WTC11 (cell line): Measurements from ENCODE around the gene PALD1. TPM values are rescaled to one million over a fixed set of nuclear protein-coding genes. Genes with fewer than 3 reads are reported as not detected.

ENCODE experiments used
- ATAC-seq: fragments of 200-7000 bp; cut with Tn5 transposase; 2 replicates; pipeline ENCODE4 v1.10.0; 2021; ENCODE audit warnings: mild to moderate bottlenecking, moderate library complexity
- CTCF ChIA-PET: fragments of 300-600 bp; sonication (Branson Sonifier 250); formaldehyde crosslinking; loops from one replicate; lab custom pipeline; 2021; ENCODE audit warnings: antibody characterized with exemption; lab: Charles Lee
- POLR2A ChIA-PET: fragments of 350-600 bp; sonication (Branson Sonifier 250); formaldehyde crosslinking; loops from one replicate; lab custom pipeline; 2021; ENCODE audit warnings: antibody characterized with exemption; lab: Charles Lee
- DNase-seq: peaks from one replicate; pipeline ENCODE4 v3.0.0; 2021; ENCODE audit warnings: low spot score
- H3K27ac Mint-ChIP-seq: 2 replicates; pipeline ENCODE4 v1.8.0; 2021; ENCODE audit warnings: mixed read lengths
- H3K27me3 Mint-ChIP-seq: 2 replicates; pipeline ENCODE4 v1.8.0; 2021; ENCODE audit warnings: low read depth, mild to moderate bottlenecking, moderate library complexity, mixed read lengths
- H3K36me3 Mint-ChIP-seq: 2 replicates; pipeline ENCODE4 v1.8.0; 2021; ENCODE audit warnings: mixed read lengths
- H3K4me1 Mint-ChIP-seq: 2 replicates; pipeline ENCODE4 v1.8.0; 2022; ENCODE audit warnings: mixed read lengths
- H3K4me3 Mint-ChIP-seq: 2 replicates; pipeline ENCODE4 v1.8.0; 2021; ENCODE audit warnings: mild to moderate bottlenecking, moderate library complexity, mixed read lengths
- H3K9me3 Mint-ChIP-seq: 2 replicates; pipeline ENCODE4 v1.8.0; 2021; ENCODE audit warnings: mixed read lengths
- ATF1 ChIP-seq: sonication (generic); formaldehyde crosslinking; IDR thresholded peaks from 2 replicates; pipeline ENCODE4 v1.8.1; 2023; ENCODE audit warnings: mild to moderate bottlenecking, moderate library complexity, missing genetic modification reagents
- CREB1 ChIP-seq: sonication (generic); formaldehyde crosslinking; IDR thresholded peaks from 2 replicates; pipeline ENCODE4 v1.8.0; 2023; ENCODE audit warnings: mild to moderate bottlenecking, missing genetic modification reagents
- CREM ChIP-seq: sonication (generic); formaldehyde crosslinking; IDR thresholded peaks from 2 replicates; pipeline ENCODE4 v1.8.1; 2022; ENCODE audit warnings: mild to moderate bottlenecking, missing genetic modification reagents, moderate library complexity
- GRHL2 ChIP-seq: fragments of 250-450 bp; sonication (Bioruptor Pico); IDR thresholded peaks from 2 replicates; pipeline ENCODE4 v1.8.0; 2022; ENCODE audit warnings: mild to moderate bottlenecking, moderate library complexity; ENCODE audit not compliant: insufficient replicate concordance, severe bottlenecking
- IRF2 ChIP-seq: sonication (generic); formaldehyde crosslinking; IDR thresholded peaks from 2 replicates; pipeline ENCODE4 v1.8.0; 2022; ENCODE audit warnings: low read depth, missing genetic modification reagents, borderline replicate concordance
- SMAD4 ChIP-seq: sonication (generic); formaldehyde crosslinking; IDR thresholded peaks from 2 replicates; pipeline ENCODE4 v1.8.0; 2022; ENCODE audit warnings: mild to moderate bottlenecking, missing genetic modification reagents
- SOX15 ChIP-seq: fragments of 250-450 bp; sonication (Bioruptor Pico); IDR thresholded peaks from 2 replicates; pipeline ENCODE4 v1.9.0; 2021; ENCODE audit warnings: mild to moderate bottlenecking
- TCF7 ChIP-seq: sonication (generic); formaldehyde crosslinking; IDR thresholded peaks from 2 replicates; pipeline ENCODE4 v1.8.0; 2022; ENCODE audit warnings: mild to moderate bottlenecking, low read depth, missing genetic modification reagents, moderate library complexity
- TEAD1 ChIP-seq: sonication (generic); formaldehyde crosslinking; IDR thresholded peaks from 2 replicates; pipeline ENCODE4 v1.8.0; 2022; ENCODE audit warnings: mild to moderate bottlenecking, missing genetic modification reagents
- ZNF416 ChIP-seq: fragments of 250-450 bp; sonication (Bioruptor Pico); IDR thresholded peaks from 2 replicates; pipeline ENCODE4 v1.9.0; 2021; ENCODE audit warnings: mild to moderate bottlenecking, inconsistent platforms
- total RNA-seq: library from RNA; stranded (reverse); gene quantifications from 3 replicates; pipeline ENCODE4 v1.2.3, GENCODE V29; 2021
- TF ChIP-seq, protein P1 (sequence below): sonication (generic); formaldehyde crosslinking; IDR thresholded peaks from 2 replicates; pipeline ENCODE4 v1.8.1; 2023; ENCODE audit warnings: mild to moderate bottlenecking, missing genetic modification reagents
- TF ChIP-seq, protein P2 (sequence below): sonication (generic); formaldehyde crosslinking; IDR thresholded peaks from 2 replicates; pipeline ENCODE4 v1.8.1; 2022; ENCODE audit warnings: mild to moderate bottlenecking, missing genetic modification reagents, moderate library complexity, borderline replicate concordance
- TF ChIP-seq, protein P3 (sequence below): fragments of 250-450 bp; sonication (Bioruptor Pico); IDR thresholded peaks from 2 replicates; pipeline ENCODE4 v1.8.0; 2021; ENCODE audit warnings: mild to moderate bottlenecking
- TF ChIP-seq, protein P4 (sequence below): sonication (generic); formaldehyde crosslinking; IDR thresholded peaks from 2 replicates; pipeline ENCODE4 v1.8.1; 2023; ENCODE audit warnings: mild to moderate bottlenecking, moderate library complexity, missing genetic modification reagents
- TF ChIP-seq, protein P5 (sequence below): fragments of 250-450 bp; sonication (Bioruptor Pico); IDR thresholded peaks from 2 replicates; pipeline ENCODE4 v1.9.0; 2021; ENCODE audit warnings: mild to moderate bottlenecking
- TF ChIP-seq, protein P6 (sequence below): sonication (generic); formaldehyde crosslinking; IDR thresholded peaks from 2 replicates; pipeline ENCODE4 v1.8.1; 2022; ENCODE audit warnings: low read depth, mild to moderate bottlenecking, moderate library complexity, missing genetic modification reagents, borderline replicate concordance
- TF ChIP-seq, protein P7 (sequence below): fragments of 250-450 bp; sonication (Bioruptor Pico); IDR thresholded peaks from 2 replicates; pipeline ENCODE4 v1.9.0; 2021; ENCODE audit warnings: moderate library complexity, mild to moderate bottlenecking, inconsistent platforms, borderline replicate concordance
- TF ChIP-seq, protein P8 (sequence below): sonication (generic); formaldehyde crosslinking; IDR thresholded peaks from 2 replicates; pipeline ENCODE4 v1.8.0; 2022; ENCODE audit warnings: mild to moderate bottlenecking, missing genetic modification reagents
- TF ChIP-seq, protein P9 (sequence below): sonication (generic); formaldehyde crosslinking; IDR thresholded peaks from 2 replicates; pipeline ENCODE4 v1.8.1; 2023; ENCODE audit warnings: mild to moderate bottlenecking, missing genetic modification reagents, borderline replicate concordance

PALD1 gene
- total RNA-seq, 1 experiment from 2014 or later = 43.6 TPM

DNA sequence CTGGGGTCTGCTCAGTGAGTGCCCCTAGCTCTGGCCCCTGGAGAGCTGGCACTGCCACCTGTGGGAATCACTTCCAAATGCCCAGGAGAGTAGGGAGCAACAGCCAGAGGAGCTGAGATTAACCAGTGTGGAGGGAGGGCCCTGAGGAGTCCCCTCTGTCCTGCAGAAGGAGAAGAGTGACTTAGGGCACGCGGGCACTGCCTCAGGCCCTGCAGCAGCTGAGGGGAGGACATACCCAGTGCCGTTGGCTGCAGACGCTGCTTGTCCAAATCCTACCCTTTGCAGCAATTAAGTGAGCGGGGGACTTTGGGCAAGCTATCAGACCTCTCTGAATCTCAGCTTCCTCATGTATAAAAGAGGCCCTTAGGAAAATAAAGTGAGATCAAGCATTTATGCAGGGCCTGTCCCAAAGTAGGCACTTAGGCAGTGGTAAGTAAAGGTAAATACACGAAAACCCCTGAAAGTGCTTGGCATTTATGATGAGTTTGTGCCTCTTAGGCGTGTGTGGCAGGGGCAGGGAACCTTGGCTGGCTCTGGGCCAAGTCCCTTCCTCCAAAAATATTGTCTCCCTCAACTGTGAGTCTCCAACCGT is 107.1 kb downstream of the PALD1 start:
- CTCF ChIA-PET = interaction anchor here (0.9 to 2.6 kb wide), 8 partner anchors 8 to 317 kb away, joined by 3 to 23 read pairs (median 3); no protein-coding TSS in a partner anchor
- H3K4me3 Mint-ChIP-seq = no peak overlapping the region
- no peak for ATAC-seq

More for the DNA sequence above, 107.1 kb downstream of the PALD1 start:
- H3K4me1 Mint-ChIP-seq = peaks cover 25% of the 10 kb centered on the region
- TF ChIP-seq ATF1 (CRISPR knock-in tag) = no peak
- no peak for TF ChIP-seq TCF7
- TF ChIP-seq, protein P1, sequence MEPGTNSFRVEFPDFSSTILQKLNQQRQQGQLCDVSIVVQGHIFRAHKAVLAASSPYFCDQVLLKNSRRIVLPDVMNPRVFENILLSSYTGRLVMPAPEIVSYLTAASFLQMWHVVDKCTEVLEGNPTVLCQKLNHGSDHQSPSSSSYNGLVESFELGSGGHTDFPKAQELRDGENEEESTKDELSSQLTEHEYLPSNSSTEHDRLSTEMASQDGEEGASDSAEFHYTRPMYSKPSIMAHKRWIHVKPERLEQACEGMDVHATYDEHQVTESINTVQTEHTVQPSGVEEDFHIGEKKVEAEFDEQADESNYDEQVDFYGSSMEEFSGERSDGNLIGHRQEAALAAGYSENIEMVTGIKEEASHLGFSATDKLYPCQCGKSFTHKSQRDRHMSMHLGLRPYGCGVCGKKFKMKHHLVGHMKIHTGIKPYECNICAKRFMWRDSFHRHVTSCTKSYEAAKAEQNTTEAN (CRISPR knock-in tag) = no peak
- TF ChIP-seq, protein P2, sequence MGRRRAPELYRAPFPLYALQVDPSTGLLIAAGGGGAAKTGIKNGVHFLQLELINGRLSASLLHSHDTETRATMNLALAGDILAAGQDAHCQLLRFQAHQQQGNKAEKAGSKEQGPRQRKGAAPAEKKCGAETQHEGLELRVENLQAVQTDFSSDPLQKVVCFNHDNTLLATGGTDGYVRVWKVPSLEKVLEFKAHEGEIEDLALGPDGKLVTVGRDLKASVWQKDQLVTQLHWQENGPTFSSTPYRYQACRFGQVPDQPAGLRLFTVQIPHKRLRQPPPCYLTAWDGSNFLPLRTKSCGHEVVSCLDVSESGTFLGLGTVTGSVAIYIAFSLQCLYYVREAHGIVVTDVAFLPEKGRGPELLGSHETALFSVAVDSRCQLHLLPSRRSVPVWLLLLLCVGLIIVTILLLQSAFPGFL (CRISPR knock-in tag) = no peak
- TF ChIP-seq, protein P3, sequence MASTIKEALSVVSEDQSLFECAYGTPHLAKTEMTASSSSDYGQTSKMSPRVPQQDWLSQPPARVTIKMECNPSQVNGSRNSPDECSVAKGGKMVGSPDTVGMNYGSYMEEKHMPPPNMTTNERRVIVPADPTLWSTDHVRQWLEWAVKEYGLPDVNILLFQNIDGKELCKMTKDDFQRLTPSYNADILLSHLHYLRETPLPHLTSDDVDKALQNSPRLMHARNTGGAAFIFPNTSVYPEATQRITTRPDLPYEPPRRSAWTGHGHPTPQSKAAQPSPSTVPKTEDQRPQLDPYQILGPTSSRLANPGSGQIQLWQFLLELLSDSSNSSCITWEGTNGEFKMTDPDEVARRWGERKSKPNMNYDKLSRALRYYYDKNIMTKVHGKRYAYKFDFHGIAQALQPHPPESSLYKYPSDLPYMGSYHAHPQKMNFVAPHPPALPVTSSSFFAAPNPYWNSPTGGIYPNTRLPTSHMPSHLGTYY = no peak
- no peak for TF ChIP-seq GRHL2 (CRISPR knock-in tag)
- TF ChIP-seq, protein P4, sequence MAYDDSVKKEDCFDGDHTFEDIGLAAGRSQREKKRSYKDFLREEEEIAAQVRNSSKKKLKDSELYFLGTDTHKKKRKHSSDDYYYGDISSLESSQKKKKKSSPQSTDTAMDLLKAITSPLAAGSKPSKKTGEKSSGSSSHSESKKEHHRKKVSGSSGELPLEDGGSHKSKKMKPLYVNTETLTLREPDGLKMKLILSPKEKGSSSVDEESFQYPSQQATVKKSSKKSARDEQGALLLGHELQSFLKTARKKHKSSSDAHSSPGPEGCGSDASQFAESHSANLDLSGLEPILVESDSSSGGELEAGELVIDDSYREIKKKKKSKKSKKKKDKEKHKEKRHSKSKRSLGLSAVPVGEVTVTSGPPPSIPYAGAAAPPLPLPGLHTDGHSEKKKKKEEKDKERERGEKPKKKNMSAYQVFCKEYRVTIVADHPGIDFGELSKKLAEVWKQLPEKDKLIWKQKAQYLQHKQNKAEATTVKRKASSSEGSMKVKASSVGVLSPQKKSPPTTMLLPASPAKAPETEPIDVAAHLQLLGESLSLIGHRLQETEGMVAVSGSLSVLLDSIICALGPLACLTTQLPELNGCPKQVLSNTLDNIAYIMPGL (CRISPR knock-in tag) = no peak
- TF ChIP-seq SOX15 (CRISPR knock-in tag) = no peak
- TF ChIP-seq, protein P5, sequence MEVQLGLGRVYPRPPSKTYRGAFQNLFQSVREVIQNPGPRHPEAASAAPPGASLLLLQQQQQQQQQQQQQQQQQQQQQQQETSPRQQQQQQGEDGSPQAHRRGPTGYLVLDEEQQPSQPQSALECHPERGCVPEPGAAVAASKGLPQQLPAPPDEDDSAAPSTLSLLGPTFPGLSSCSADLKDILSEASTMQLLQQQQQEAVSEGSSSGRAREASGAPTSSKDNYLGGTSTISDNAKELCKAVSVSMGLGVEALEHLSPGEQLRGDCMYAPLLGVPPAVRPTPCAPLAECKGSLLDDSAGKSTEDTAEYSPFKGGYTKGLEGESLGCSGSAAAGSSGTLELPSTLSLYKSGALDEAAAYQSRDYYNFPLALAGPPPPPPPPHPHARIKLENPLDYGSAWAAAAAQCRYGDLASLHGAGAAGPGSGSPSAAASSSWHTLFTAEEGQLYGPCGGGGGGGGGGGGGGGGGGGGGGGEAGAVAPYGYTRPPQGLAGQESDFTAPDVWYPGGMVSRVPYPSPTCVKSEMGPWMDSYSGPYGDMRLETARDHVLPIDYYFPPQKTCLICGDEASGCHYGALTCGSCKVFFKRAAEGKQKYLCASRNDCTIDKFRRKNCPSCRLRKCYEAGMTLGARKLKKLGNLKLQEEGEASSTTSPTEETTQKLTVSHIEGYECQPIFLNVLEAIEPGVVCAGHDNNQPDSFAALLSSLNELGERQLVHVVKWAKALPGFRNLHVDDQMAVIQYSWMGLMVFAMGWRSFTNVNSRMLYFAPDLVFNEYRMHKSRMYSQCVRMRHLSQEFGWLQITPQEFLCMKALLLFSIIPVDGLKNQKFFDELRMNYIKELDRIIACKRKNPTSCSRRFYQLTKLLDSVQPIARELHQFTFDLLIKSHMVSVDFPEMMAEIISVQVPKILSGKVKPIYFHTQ (CRISPR knock-in tag) = no peak
- TF ChIP-seq, protein P6, sequence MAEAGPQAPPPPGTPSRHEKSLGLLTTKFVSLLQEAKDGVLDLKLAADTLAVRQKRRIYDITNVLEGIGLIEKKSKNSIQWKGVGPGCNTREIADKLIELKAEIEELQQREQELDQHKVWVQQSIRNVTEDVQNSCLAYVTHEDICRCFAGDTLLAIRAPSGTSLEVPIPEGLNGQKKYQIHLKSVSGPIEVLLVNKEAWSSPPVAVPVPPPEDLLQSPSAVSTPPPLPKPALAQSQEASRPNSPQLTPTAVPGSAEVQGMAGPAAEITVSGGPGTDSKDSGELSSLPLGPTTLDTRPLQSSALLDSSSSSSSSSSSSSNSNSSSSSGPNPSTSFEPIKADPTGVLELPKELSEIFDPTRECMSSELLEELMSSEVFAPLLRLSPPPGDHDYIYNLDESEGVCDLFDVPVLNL (CRISPR knock-in tag) = no peak
- TF ChIP-seq ZNF416 (CRISPR knock-in tag) = no peak
- TF ChIP-seq, protein P7, sequence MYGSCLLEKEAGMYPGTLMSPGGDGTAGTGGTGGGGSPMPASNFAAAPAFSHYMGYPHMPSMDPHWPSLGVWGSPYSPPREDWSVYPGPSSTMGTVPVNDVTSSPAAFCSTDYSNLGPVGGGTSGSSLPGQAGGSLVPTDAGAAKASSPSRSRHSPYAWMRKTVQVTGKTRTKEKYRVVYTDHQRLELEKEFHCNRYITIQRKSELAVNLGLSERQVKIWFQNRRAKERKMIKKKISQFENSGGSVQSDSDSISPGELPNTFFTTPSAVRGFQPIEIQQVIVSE = no peak
- TF ChIP-seq TEAD1 = no peak
- TF ChIP-seq IRF2 (CRISPR knock-in tag) = no peak
- no peak for TF ChIP-seq SMAD4 (CRISPR knock-in tag)
- TF ChIP-seq CREM = no peak
- TF ChIP-seq, protein P8, sequence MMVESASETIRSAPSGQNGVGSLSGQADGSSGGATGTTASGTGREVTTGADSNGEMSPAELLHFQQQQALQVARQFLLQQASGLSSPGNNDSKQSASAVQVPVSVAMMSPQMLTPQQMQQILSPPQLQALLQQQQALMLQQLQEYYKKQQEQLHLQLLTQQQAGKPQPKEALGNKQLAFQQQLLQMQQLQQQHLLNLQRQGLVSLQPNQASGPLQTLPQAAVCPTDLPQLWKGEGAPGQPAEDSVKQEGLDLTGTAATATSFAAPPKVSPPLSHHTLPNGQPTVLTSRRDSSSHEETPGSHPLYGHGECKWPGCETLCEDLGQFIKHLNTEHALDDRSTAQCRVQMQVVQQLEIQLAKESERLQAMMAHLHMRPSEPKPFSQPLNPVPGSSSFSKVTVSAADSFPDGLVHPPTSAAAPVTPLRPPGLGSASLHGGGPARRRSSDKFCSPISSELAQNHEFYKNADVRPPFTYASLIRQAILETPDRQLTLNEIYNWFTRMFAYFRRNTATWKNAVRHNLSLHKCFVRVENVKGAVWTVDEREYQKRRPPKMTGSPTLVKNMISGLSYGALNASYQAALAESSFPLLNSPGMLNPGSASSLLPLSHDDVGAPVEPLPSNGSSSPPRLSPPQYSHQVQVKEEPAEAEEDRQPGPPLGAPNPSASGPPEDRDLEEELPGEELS (CRISPR knock-in tag) = no peak
- TF ChIP-seq CREB1 (CRISPR knock-in tag) = no peak
- TF ChIP-seq, protein P9, sequence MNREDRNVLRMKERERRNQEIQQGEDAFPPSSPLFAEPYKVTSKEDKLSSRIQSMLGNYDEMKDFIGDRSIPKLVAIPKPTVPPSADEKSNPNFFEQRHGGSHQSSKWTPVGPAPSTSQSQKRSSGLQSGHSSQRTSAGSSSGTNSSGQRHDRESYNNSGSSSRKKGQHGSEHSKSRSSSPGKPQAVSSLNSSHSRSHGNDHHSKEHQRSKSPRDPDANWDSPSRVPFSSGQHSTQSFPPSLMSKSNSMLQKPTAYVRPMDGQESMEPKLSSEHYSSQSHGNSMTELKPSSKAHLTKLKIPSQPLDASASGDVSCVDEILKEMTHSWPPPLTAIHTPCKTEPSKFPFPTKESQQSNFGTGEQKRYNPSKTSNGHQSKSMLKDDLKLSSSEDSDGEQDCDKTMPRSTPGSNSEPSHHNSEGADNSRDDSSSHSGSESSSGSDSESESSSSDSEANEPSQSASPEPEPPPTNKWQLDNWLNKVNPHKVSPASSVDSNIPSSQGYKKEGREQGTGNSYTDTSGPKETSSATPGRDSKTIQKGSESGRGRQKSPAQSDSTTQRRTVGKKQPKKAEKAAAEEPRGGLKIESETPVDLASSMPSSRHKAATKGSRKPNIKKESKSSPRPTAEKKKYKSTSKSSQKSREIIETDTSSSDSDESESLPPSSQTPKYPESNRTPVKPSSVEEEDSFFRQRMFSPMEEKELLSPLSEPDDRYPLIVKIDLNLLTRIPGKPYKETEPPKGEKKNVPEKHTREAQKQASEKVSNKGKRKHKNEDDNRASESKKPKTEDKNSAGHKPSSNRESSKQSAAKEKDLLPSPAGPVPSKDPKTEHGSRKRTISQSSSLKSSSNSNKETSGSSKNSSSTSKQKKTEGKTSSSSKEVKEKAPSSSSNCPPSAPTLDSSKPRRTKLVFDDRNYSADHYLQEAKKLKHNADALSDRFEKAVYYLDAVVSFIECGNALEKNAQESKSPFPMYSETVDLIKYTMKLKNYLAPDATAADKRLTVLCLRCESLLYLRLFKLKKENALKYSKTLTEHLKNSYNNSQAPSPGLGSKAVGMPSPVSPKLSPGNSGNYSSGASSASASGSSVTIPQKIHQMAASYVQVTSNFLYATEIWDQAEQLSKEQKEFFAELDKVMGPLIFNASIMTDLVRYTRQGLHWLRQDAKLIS (CRISPR knock-in tag) = no peak
- TF ChIP-seq, all 79 proteins: peak for 0
- no peaks in the 10 kb centered on the region for H3K9me3 Mint-ChIP-seq
- no peak for DNase-seq
- no peaks in the 10 kb centered on the region for H3K36me3 Mint-ChIP-seq
- POLR2A ChIA-PET = no interaction called here
- H3K27me3 Mint-ChIP-seq = no peaks in the 10 kb centered on the region; the same call in 1 of the 2 replicates
- H3K27ac Mint-ChIP-seq = no peak overlapping the region; the same call in 1 of the 2 replicates
